Stimulated activated CD4-positive, alpha-beta T cell treated with anti-CD3 and anti-CD28 coated beads, TNF-alpha, amount 100 ng/mL, for 24 hours (primary cell): Measurements from ENCODE around the gene ATP6V1C2.

ENCODE experiments used
- DNase-seq, 3 experiments: peaks; one replicate each; pipeline ENCODE4 v3.0.0-alpha.2; 2020; ENCODE audit warnings: low read depth in 3 of 3

Gene ATP6V1C2

GRCh38 chr2:10732924-10733565, 11.6 kb downstream of the ATP6V1C2 start:
- no peak for DNase-seq

DNA sequence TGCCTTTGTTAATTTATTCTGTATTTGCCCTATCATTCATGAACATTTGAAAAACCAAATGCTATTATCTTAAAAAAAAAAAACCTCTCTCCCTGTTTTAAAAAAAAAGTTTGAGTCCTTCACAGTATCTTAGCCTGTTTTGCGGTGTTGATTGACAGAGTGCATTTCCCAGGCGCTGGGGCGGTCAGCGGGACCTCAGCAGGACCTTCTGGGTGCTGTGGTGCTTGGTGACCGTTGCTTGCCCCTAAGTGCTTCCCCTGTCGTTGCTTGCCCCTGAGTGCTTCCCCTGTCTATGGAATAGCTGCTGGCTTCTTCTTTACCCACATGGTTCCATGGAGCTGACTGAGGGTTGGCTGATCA, 12.1 kb downstream of the ATP6V1C2 start:
- DNase-seq, result no peak

DNA sequence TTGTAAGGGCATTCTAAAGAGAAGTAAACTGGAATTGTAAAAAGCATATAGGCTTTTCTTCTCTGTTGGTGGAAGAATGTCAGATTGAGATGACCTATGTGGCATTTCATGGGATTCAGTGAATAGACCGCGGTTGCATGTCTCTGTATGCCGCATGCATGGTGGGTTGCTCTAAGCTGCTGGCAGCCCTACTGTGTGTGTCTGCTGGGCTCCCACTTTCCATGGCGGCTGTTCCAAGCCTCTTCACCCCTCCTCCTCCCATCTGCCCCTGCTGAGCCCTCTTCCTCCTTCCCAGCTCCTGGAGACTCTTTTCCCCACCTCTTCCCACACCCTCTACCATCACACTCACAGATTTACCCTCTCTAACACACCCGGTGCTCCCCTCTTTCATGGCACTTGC, 12.6 kb downstream of the ATP6V1C2 start:
- DNase-seq, result no peak

DNA sequence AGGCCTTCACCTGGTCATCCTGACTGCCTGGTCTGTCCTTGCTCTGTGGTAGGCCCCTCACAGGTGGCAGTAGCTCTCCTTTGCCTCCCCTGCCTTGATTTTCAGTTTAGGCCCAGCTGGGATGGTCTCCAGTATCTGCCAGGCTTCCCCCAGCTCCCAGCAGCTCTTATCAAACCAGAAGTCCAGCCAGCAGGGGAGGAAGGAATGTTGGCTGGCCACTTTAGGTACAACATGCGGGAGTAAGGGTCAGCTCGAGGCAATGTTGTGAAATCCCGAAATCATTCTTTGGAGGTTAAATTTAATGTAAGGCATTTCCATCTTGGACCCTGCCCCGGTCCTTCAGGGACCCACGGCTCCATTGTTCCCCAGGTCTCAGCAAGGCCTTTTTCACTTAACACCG, 16.8 kb downstream of the ATP6V1C2 start:
- DNase-seq, result no peak

- no peak for DNase-seq
Observed at GRCh38 chr2:10740226-10740625, 18.8 kb downstream of the ATP6V1C2 start.

DNA sequence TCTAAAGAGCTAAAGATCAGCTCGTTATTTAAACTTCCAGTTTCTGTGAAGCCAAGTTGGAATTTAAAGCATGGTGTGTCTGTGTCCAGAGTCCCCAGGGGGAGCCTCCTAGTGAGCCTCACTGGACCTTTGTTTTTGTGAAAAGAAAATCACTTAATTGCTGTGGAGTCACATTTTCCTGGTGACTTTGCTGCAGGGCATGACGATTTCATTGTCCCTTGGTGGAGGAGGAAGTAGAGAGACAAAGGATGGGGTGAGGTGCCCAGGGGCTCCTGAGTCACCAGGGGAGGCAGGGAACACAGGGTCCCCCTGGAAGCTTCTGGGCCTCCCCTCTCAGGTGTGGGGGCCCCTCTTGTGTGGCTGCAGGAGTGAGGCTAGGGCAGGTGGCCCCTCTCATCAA, 19.7 kb downstream of the ATP6V1C2 start:
- DNase-seq, result no peak

GRCh38 chr2:10742666-10743065, 21.2 kb downstream of the ATP6V1C2 start:
- no peak for DNase-seq

DNA sequence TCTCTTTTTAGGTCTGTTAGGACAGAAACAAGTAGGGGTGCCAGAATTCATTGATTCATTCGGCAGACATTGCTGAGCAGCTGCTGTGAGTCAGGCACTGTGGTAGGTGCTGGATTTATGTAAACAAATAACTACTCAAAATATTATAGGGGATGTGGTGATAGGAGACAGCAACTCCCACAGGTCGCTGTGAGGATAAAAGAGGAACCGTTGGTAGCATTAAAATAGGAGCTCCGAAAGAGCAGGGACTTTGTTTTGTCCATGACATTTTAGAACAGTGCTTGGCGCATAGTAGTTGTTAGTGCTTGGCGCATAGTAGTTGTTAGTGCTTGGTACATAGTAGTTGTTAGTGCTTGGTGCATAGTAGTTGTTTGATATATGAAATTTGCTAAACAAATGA, 29.2 kb downstream of the ATP6V1C2 start:
- DNase-seq, result no peak

DNA sequence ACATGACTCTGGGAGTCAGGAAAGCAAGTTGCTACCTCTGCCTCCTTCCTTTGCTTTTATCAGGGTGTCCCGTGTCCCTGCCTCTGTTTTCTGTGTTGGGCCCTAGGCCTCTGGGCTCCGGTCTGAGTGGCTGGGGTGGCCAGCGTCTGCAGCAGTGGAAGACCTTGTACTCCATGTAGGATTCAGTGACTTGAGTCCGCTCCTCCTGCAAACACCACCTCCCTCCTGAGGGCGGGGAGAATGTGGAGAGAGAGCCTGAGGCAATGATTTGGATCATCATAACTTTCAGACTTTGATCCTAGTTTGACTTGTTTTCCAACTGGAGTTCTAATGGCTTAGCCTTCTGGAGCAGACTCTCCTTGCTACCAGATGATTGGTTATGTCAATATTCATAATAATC, 30.8 kb downstream of the ATP6V1C2 start:
- no peak for DNase-seq

- DNase-seq, result no peak
Observed at GRCh38 chr2:10753156-10753555, 31.7 kb downstream of the ATP6V1C2 start.

GRCh38 chr2:10753876-10754275, 32.4 kb downstream of the ATP6V1C2 start:
- no peak for DNase-seq

DNA sequence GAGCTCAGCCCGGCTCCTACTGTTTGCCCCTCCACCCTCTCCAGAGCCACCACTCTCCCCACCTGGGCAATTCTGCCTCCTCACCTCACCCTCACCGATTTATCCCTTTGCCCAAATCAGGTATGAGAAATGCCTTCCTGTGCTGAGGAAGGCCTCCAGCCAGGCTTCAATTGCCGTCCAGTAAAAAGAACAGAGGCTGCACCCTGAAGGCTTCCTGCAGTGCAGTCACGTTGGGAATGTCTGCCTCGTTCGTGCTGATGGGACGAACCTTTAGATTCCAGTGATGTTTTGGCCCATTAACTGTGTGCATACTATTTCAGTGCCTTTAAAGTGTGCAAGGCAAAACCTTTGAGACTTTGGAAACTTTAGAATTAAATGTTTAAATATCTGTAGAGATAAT, 34.2 kb downstream of the ATP6V1C2 start:
- no peak for DNase-seq

DNA sequence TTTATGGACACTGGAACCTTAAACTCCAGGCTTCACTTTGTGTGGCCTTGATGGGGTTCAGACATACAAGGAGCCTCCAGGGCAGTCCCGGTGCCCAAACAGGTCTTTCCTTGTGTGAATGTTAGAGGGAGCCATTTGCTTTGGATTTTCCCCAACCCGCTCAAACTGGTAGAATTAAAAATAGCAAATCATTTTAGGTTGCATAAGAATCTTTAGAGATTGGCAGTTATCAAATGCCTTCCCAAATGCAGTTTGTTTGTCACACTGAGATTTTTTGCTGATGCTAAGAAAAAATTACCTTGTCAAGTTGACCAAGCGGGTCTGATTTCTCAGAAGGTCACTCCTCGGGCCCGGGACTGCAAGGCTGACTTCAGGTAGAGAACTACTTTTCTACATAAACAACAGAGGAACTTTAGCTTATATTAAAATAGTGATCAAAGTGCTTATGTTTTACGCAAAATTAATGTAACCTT, 36.4 kb downstream of the ATP6V1C2 start:
- DNase-seq, result no peak

DNA sequence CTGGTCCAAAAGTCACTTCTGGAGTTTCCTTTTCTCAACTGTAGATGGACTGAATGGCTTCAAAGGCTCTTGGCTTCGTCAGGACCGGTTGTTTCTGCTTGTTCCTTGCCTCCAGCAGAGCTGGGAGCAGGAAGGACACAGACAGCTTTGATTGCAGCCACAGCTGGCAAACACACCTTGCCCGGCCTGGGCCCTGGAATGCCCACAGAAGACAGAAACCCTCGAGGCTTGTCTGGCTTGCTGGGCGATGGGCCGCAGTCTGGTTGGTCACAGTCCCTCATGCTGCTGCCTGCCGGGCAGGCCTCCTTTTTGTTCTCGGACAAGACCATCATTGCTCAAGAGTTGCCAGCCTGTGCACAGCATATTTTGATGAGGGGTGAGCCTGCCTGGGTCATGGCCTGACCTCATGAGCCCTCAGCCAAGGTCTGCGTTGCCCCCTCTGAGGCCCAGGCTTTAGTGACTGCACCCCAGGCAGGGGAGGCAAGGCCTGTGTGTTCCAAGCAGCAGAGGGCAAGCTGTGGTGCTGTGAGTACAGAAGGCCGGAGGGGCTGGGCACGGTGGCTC, 37.8 kb downstream of the ATP6V1C2 start:
- no peak for DNase-seq

- DNase-seq, result no peak
Observed at GRCh38 chr2:10760794-10761504, 39.5 kb downstream of the ATP6V1C2 start.

DNA sequence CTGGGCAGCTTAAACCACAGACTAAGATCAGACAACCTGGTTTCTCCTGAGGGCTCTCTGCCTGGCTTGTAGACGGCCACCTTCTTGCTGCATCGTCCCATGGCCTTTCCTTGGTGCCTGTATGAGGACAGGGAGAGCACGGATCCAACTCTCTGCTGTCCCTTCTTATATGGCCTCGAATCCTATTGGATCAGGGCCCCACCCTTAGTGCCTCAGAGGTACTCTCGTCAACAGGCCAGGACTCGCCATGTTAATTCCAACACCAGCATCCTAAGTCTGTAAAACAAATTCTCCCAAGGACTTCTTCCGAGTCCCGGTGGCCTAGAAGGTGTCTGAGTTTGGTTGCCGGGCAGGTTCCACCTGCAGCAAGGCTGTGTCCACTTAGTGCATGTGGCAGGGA, 40.2 kb downstream of the ATP6V1C2 start:
- DNase-seq, result no peak

DNA sequence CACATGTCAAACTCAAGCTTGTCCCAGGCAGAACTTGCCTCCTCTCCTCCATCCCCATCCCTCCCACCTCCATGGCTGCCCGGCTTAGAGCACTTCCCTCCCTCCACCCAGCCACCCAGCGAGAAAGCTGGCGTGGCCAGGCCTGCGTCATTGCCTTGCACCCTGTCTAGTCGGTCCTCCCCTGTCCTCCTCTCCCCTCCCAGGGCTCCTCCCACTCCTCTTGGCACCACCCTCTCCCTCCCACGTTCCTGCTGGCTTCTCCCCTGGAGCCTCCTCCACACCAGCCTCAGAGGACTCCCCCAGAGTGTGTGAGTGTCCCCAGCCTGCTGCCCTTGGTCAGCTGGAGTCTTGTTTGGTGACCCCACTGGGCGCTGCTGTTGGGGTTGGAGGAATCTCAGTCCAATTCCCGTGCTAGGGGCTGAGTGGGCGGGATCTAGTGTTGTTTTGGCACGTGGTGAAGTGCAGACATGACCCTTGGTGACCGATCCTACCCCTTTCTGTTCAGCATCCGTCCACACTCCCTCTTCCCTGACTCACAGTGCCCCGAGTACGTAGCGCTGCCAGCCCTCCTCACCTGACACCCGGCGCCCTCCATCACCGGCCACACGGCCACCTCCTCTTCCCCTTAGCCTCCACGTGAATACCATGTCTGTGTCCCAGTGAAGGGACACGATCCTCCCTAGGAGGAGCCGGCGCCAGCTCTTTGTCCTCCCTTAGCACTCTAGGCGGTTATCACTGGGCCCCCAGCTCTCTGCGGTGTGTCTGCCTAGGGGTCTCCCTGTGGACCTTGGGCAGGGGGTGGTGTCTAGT, 41.4 kb downstream of the ATP6V1C2 start:
- no peak for DNase-seq

GRCh38 chr2:10763461-10763800, 42.0 kb downstream of the ATP6V1C2 start:
- DNase-seq, result no peak

DNA sequence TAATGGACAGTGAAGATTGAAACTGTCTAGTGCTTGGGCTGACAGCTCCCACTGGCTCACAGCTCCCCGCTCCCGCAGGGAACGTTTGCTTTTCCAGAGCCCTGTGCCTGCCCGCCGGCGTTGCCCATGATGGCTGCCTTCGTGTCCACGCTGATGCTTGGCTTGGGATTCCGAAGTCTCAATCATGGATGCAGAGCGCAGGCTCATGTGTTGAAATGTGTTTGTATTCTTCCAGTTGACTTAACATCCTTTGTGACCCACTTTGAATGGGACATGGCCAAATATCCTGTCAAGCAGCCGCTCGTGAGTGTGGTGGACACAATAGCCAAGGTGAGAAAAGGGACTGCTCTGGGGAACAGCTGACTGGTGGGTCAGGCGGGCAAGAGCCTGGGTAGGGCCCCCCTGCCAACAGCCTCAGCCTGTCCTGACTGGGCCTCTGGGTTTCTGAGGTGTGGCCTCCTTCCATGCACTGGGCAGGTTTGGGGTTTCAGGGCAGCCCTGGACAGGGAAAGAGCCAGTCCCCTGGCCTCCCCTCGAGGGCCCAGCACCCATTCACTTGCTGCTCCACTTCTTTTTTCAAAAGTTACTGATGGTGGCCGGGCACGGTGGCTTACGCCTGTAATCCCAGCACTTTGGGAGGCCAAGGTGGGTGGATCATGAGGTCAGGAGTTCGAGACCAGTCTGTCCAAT, 42.8 kb downstream of the ATP6V1C2 start:
- no peak for DNase-seq

- DNase-seq, result no peak
Observed at GRCh38 chr2:10764896-10765295, 43.5 kb downstream of the ATP6V1C2 start.

DNA sequence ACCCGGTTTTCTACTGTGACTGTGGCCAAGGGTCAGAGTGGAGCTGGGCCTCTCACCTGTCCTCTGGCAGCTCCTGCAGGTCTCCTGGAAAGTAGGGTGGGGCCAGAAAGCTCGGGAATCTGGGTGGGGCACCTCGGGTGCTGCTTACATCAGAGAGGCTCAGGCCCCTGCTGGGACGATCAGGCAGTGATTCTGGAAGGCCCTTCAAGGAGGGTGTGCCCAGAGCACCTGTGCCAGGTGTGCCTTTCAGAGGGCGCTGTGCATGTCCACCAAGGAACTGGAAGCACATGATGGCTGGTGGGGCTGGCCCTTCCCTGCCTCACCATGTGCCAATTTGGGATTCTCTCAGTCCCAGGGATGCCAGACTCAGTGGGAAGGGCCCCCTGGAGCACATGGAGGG, 44.0 kb downstream of the ATP6V1C2 start:
- no peak for DNase-seq

DNA sequence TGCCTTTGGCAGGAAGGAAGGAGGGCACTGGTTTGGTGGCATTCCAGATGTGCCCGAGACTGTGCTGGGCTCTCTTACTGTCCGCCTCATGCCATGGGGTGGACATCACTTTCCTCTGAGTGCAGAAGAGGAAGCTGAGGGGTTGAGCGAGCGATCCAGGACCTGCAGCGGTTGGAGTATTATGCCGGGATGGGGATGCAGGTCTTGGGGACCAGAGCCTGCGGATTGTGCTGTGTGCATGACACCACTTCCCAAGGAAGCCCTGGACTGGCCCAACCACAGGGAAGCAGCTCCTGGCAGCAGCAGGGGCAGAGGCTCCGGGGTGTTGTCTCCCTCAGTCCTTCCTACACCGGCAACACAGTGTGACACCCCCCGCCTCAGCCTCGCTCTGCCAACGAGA, 44.5 kb downstream of the ATP6V1C2 start:
- DNase-seq, result no peak
